ENCODE data around the gene NFIA. TPM values are rescaled to one million over a fixed set of nuclear protein-coding genes. Genes with fewer than 3 reads are reported as not detected.

The NFIA gene
- total and polyA plus RNA-seq, 10 of the 15 experiments (the other 5 are each of a cell fraction or from before 2014, with no cell fraction given): 0.10 to 0.16 TPM; not detected in 8

DNA sequence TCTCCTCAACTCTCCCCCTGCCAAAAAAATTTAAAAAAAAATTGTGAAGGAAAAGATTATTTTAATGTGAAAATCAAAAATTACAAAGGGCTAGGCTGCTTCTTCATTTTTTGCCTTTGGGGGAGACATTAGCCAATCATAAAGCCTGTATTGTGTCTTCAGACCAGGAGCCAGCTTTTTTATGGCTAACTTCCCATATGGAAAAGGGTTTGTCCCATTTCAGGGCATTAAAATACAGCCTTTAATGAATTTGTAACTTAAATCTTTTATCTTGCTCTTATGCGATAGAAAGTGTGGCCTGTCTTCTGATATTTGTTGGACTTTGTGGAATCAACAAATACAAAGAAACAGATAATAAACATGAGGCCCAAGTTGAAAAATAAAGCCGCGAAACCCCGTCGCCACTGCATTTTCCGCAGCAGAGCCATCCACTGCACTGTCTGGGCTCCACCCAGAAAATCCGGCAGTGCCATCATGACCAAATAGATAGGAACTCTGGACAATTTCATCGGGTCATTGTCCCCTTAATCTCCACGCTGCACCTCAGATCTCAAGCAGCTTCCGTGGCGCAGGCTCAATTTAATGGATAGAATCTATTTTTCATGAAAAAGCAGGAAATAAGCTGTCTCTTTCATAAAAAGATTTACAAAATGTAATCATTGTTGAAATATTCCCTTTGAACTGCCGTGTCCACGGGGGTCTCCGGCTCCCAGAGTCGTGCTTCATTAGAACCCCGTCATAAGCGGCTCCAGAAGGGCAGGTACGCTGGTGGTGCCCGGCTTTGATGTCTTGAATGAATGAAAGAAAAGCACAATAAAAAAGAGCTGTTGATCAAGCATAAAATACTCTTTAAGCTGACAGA is 365.0 kb downstream of the NFIA start (continued):
- no peak for TF ChIP-seq HSF1 (IDR thresholded peaks at IDR 0.05; ENCODE audit: low read depth, low read length)
- TF ChIP-seq ZNF687 (IDR thresholded peaks at IDR 0.05): no peak

DNA sequence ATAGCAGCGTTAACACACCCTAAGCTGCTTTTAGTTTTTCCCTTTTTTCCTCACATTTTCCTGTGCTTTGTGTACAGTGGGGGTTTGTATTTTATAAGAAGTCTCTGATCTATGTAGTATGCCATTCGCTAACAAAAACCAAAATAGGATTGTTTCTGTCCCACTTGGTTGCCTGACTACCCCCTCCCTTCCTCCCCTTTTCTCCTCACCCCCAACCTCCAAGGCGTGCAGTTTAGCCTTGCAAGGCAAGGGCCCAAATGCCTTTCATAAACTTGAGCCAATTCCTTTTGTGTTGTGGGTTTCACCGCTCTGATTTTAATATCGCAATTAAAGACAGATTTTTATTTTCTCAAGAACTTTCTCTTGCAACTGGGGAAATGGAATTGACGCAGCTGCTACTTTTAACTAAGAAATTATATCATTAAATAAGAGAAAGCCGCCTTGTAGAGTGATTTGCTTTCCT is 365.6 kb downstream of the NFIA start:
- WGBS (ENCODE audit: insufficient coverage, insufficient replicate concordance, low lambda C conversion rate, missing lambda C conversion rate): 46% methylated on average over 7 of the region's 7 CpGs
- in situ Hi-C loops (cut with MboI): loop anchor here (5.0 to 10.0 kb wide), 2 partner anchors 406 to 593 kb away; no protein-coding TSS in a partner anchor
- POLR2A ChIA-PET: no interaction called here
- no peak for TF ChIP-seq MEF2B (IDR thresholded peaks at IDR 0.05; ENCODE audit: partially characterized antibody, poor library complexity, severe bottlenecking)
- TF ChIP-seq TAF1 (IDR thresholded peaks at IDR 0.05; ENCODE audit: borderline replicate concordance, low read depth, low read length): no peak
- TF ChIP-seq EZH2 (IDR thresholded peaks at IDR 0.05; ENCODE audit: borderline replicate concordance, control insufficient read depth, low read depth, low read length): no peak
- no peak for TF ChIP-seq PRDM15 (CRISPR knock-in tag; IDR thresholded peaks at IDR 0.05)
- TF ChIP-seq DPF2 (IDR thresholded peaks at IDR 0.05): no peak
- no peak for TF ChIP-seq CREB1 (IDR thresholded peaks at IDR 0.05; ENCODE audit: low read depth)
- TF ChIP-seq ASH2L (IDR thresholded peaks at IDR 0.05; ENCODE audit: borderline replicate concordance, low read depth): no peak
- TF ChIP-seq IKZF2 (IDR thresholded peaks at IDR 0.05): no peak
- TF ChIP-seq CBX5 (IDR thresholded peaks at IDR 0.05; ENCODE audit: low read depth): no peak

More for the DNA sequence above, 365.6 kb downstream of the NFIA start:
- Histone ChIP-seq H3K27ac (ENCODE audit: control insufficient read depth, insufficient read depth) (no peak overlapping the region), H3K36me3 (ENCODE audit: control insufficient read depth in 2 of 2, insufficient read depth in 2 of 2, low read length in 1 of 2) (no peaks in the 10 kb centered on the region), H3K4me3 (no peak overlapping the region), H3K4me2 (ENCODE audit: control insufficient read depth, insufficient read depth) (no peak overlapping the region), H3K27me3 (replicated peaks in 1 of 2; ENCODE audit: control insufficient read depth in 2 of 2, insufficient read depth in 2 of 2, low read length in 1 of 2) (no peaks in the 10 kb centered on the region), H3K9ac (ENCODE audit: control insufficient read depth, insufficient read depth, low read length) (no peak overlapping the region), H4K20me1 (ENCODE audit: control insufficient read depth, insufficient read depth) (no peaks in the 10 kb centered on the region), H3K4me1 (ENCODE audit: control insufficient read depth, insufficient read depth, low read length) (no peaks in the 10 kb centered on the region), H3K79me2 (ENCODE audit: control insufficient read depth, insufficient read depth, low read length) (no peaks in the 10 kb centered on the region), H2AFZ (ENCODE audit: control insufficient read depth, low read depth, low read length) (no peak overlapping the region), H3K9me3 (replicated peaks; ENCODE audit: control insufficient read depth, insufficient read depth, low read length) (no peaks in the 10 kb centered on the region)
- FAIRE-seq (no peak), ATAC-seq (no peak), DNase-seq (ENCODE audit: low read depth, low spot score) (no peak)
- ChIA-PET CTCF (interaction anchor here (1.0 to 1.6 kb wide), 2 partner anchors 10 to 388 kb away, joined by 3 read pairs; no protein-coding TSS in a partner anchor), SMC1A (ENCODE audit: uncharacterized antibody, unreplicated experiment) (no interaction called here), RAD21 (ENCODE audit: unreplicated experiment) (no interaction called here)
- intact Hi-C loops (cut with micrococcal nuclease; ENCODE audit: unreplicated experiment): no loop called here
- BruUV-seq (replicated peaks): no TSS peak

Data from GM12878 (cell line).